Lung (tissue), 12 donors: ENCODE data around the gene ZNF276. TPM values are rescaled to one million over a fixed set of nuclear protein-coding genes. Genes with fewer than 3 reads are reported as not detected.

Source experiments
- ATAC-seq: fragments of 200-7000 bp; cut with Tn5 transposase; one replicate; pipeline ENCODE4 v1.9.1; 2020; ENCODE audit warnings: moderate number of reproducible peaks; ENCODE audit not compliant: insufficient read depth, low FRiP score
- DNase-seq, 3 donors: peaks; one replicate each; pipeline ENCODE4 v3.0.0-alpha.2; 2013 to 2017
- H3K27ac ChIP-seq, 2 donors: one replicate each; pipeline ENCODE4 v1.5.1; 2013; ENCODE audit warnings: mild to moderate bottlenecking in 2 of 2, moderate library complexity in 2 of 2, control low read depth in 1 of 2, inconsistent platforms in 1 of 2, low read depth in 1 of 2, low read length in 1 of 2
- H3K27me3 ChIP-seq, 3 donors: one replicate each; pipeline ENCODE4 v1.5.1; 2013; ENCODE audit warnings: low read length in 2 of 3; ENCODE audit not compliant: control insufficient read depth in 3 of 3, insufficient read depth in 3 of 3
- H3K36me3 ChIP-seq, 4 donors: one replicate each; pipeline ENCODE4 v1.5.1; 2013; ENCODE audit warnings: low read length in 4 of 4, mild to moderate bottlenecking in 1 of 4, moderate library complexity in 1 of 4; ENCODE audit not compliant: control insufficient read depth in 4 of 4, insufficient read depth in 4 of 4
- H3K4me1 ChIP-seq, 5 donors: one replicate each; pipeline ENCODE4 v1.5.1; 2013; ENCODE audit warnings: low read length in 5 of 5, mild to moderate bottlenecking in 2 of 5, moderate library complexity in 1 of 5; ENCODE audit not compliant: control insufficient read depth in 5 of 5, insufficient read depth in 5 of 5
- H3K4me3 ChIP-seq: one replicate; pipeline ENCODE4 v1.5.1; 2013; ENCODE audit warnings: mild to moderate bottlenecking, control low read depth, moderate library complexity
- H3K9ac ChIP-seq, 2 donors: one replicate each; pipeline ENCODE4 v1.5.1; 2013; ENCODE audit warnings: low read length in 2 of 2, control low read depth in 1 of 2; ENCODE audit not compliant: insufficient read depth in 1 of 2
- H3K9me3 ChIP-seq, 4 donors: one replicate each; pipeline ENCODE4 v1.5.1; 2013; ENCODE audit warnings: low read length in 3 of 4, mild to moderate bottlenecking in 1 of 4, moderate library complexity in 1 of 4; ENCODE audit not compliant: control insufficient read depth in 4 of 4, insufficient read depth in 3 of 4
- WGBS, 2 donors: extraction: QIAGEN DNeasy Blood & Tissue Kit; methylation state at CpG; one replicate each; pipeline ENCODE4 v1.1.7; 2013; 5-methylcytosine and 5-hydroxymethylcytosine counted together
- polyA plus RNA-seq, 2 donors: library from polyadenylated mRNA; stranded (reverse); fragments of 200-250 nt; gene quantifications; one replicate each; pipeline ENCODE4 v1.2.1, GENCODE V29; 2013
- total RNA-seq, 2 donors: library from RNA; depleted of rRNA in 1 of 2; stranded (reverse); fragments of >200 nt in 1 of 2; gene quantifications; one replicate each; pipeline ENCODE4 v1.2.1, GENCODE V29; 2014 to 2021
- TF ChIP-seq, protein P1 (sequence below): IDR thresholded peaks from 2 replicates; pipeline ENCODE4 v1.5.1; 2012; ENCODE audit warnings: mild to moderate bottlenecking; ENCODE audit errors: control extremely low read depth, extremely low read depth
- donor health status: control.
- donor health status: control.
- donor health status: Bipolar disorder and iron deficiency.
- donor health status: healthy.
- donor health status: DM: yes; HTN: yes; CAD: no.

Gene ZNF276
- total and polyA plus RNA-seq, 4 donors, result 21.8 to 34.9 (median 25.0) TPM

GRCh38 chr16:89708481-89708931, 12.8 kb upstream of the ZNF276 start:
- no peak for ATAC-seq
- Histone ChIP-seq H3K4me3 (no peak overlapping the region), H3K36me3 (no peaks in the 10 kb centered on the region), H3K4me1 (peaks cover 0 to 7% (median 5%) of the 10 kb centered on the region in 5 donors), H3K27ac (no peak overlapping the region), H3K9ac (no peak overlapping the region), H3K27me3 (no peaks in the 10 kb centered on the region), H3K9me3 (no peaks in the 10 kb centered on the region)
- TF ChIP-seq, protein P1, sequence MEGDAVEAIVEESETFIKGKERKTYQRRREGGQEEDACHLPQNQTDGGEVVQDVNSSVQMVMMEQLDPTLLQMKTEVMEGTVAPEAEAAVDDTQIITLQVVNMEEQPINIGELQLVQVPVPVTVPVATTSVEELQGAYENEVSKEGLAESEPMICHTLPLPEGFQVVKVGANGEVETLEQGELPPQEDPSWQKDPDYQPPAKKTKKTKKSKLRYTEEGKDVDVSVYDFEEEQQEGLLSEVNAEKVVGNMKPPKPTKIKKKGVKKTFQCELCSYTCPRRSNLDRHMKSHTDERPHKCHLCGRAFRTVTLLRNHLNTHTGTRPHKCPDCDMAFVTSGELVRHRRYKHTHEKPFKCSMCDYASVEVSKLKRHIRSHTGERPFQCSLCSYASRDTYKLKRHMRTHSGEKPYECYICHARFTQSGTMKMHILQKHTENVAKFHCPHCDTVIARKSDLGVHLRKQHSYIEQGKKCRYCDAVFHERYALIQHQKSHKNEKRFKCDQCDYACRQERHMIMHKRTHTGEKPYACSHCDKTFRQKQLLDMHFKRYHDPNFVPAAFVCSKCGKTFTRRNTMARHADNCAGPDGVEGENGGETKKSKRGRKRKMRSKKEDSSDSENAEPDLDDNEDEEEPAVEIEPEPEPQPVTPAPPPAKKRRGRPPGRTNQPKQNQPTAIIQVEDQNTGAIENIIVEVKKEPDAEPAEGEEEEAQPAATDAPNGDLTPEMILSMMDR, result no peak
- 91 to 94% methylated on average over 19 of the region's 19 CpGs for WGBS, 2 donors
- no peak for DNase-seq

- Histone ChIP-seq H3K9ac (no peak overlapping the region), H3K9me3 (no peaks in the 10 kb centered on the region), H3K4me1 (peaks cover 0 to 7% (median 5%) of the 10 kb centered on the region in 5 donors), H3K27me3 (no peaks in the 10 kb centered on the region), H3K27ac (no peak overlapping the region), H3K36me3 (no peaks in the 10 kb centered on the region), H3K4me3 (no peak overlapping the region)
- TF ChIP-seq, protein P1, result no peak
- WGBS, 2 donors, result 90 to 93% methylated on average over 10 of the region's 10 CpGs
- DNase-seq, result no peak
- ATAC-seq, result no peak
Measured at GRCh38 chr16:89709166-89709565, 12.2 kb upstream of the ZNF276 start.

GRCh38 chr16:89709716-89710432, 11.5 kb upstream of the ZNF276 start:
- no peak overlapping the region for H3K4me3 ChIP-seq
- no peaks in the 10 kb centered on the region for H3K27me3 ChIP-seq
- no peaks in the 10 kb centered on the region for H3K9me3 ChIP-seq
- 89 to 96% methylated on average over 19 of the region's 19 CpGs for WGBS, 2 donors
- no peak overlapping the region for H3K9ac ChIP-seq
- TF ChIP-seq, protein P1, result no peak
- peaks cover 0 to 7% (median 5%) of the 10 kb centered on the region in 5 donors for H3K4me1 ChIP-seq
- H3K27ac ChIP-seq, result no peak overlapping the region
- DNase-seq, result no peak
- no peak for ATAC-seq
- no peaks in the 10 kb centered on the region for H3K36me3 ChIP-seq
